ENCODE results near the gene NRG2. TPM values are rescaled to one million over a fixed set of nuclear protein-coding genes. Genes with fewer than 3 reads are reported as not detected.

NRG2 gene
- total RNA-seq, 1 experiment from 2014 or later, result 0.59 TPM

DNA sequence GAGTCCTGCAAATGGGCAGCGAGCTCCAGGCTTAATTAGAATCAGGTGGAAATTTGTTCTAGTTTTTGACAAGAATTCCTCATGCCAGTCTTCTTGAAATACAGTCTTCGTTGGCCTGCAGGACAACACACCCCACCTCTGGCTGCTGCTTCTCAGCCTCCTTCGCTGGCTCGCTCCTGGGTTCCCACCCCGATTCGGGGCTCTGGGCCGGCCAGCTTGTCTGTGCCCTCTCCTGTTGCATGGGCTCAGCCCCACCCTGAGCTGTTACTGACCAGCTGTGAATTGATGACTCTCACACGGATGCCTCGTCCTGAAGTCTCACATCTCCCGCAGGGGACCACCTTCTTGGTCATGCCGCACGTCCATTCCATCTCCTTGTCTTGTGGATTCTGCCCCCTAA, 226.5 kb downstream of the NRG2 start:
- Histone ChIP-seq H3K36me3 (ENCODE audit: control insufficient read depth, insufficient read depth, low read length) (no peaks in the 10 kb centered on the region), H3K4me1 (no peaks in the 10 kb centered on the region), H3K27me3 (replicated peaks; ENCODE audit: control insufficient read depth, insufficient read depth, low read length) (no peaks in the 10 kb centered on the region; the same call in none of the 2 replicates), H3K4me3 (ENCODE audit: low read depth, low read length) (no peak overlapping the region), H3K9me3 (peaks cover 11% of the 10 kb centered on the region; the same call in 1 of the 2 replicates)
- H3K4me1 Mint-ChIP-seq (ENCODE audit: low read depth, unreplicated experiment), result no peaks in the 10 kb centered on the region
- intact Hi-C loops (cut with micrococcal nuclease; ENCODE audit: unreplicated experiment), result no loop called here
- ChIA-PET CTCF (no interaction called here), POLR2A (no interaction called here)
- BruUV-seq (replicated peaks), result no TSS peak
- TF ChIP-seq, protein P1, sequence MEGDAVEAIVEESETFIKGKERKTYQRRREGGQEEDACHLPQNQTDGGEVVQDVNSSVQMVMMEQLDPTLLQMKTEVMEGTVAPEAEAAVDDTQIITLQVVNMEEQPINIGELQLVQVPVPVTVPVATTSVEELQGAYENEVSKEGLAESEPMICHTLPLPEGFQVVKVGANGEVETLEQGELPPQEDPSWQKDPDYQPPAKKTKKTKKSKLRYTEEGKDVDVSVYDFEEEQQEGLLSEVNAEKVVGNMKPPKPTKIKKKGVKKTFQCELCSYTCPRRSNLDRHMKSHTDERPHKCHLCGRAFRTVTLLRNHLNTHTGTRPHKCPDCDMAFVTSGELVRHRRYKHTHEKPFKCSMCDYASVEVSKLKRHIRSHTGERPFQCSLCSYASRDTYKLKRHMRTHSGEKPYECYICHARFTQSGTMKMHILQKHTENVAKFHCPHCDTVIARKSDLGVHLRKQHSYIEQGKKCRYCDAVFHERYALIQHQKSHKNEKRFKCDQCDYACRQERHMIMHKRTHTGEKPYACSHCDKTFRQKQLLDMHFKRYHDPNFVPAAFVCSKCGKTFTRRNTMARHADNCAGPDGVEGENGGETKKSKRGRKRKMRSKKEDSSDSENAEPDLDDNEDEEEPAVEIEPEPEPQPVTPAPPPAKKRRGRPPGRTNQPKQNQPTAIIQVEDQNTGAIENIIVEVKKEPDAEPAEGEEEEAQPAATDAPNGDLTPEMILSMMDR (IDR thresholded peaks at IDR 0.05; ENCODE audit: insufficient read depth in 1 of 2, low read depth in 1 of 2, low read length in 1 of 2, severe bottlenecking in 1 of 2, unreplicated experiment in 1 of 2), result no peak
- H3K9me3 Mint-ChIP-seq (ENCODE audit: unreplicated experiment), result peaks cover 20% of the 10 kb centered on the region
- peaks cover 25% of the 10 kb centered on the region for H3K27me3 Mint-ChIP-seq (ENCODE audit: insufficient read depth, unreplicated experiment)
- H3K36me3 Mint-ChIP-seq (ENCODE audit: insufficient read depth, unreplicated experiment), result no peaks in the 10 kb centered on the region
- H3K27ac Mint-ChIP-seq (ENCODE audit: unreplicated experiment), result no peak overlapping the region
- H3K4me3 Mint-ChIP-seq (ENCODE audit: unreplicated experiment), result no peak overlapping the region
- no peak for DNase-seq

DNA sequence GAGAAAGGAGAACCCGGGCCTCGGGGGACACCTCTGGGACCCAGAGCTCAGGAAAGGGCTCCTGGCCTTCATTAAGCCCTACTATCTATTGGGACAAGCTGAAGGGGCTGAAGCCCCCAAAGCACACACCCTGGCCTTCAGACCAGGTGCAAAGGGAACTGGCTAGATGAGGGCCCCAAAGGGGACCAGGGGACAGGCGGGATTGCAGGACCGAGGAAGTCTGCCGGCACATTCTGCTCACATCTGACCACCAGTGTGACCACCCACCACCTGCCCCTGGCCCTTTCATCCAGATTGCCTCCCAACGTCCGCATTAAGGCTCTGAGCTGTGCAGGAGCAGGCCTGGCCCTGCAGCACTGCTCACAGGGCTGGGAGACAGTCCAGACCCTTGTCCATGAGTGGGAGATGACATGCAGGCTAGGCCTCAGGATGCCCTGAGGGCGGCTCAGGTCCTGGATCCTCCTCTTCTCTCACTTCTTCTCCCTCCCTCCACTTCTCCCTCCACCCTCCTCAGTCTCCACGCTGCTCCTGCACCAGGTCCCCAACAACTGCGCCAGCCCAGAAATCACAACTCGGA, 228.3 kb downstream of the NRG2 start:
- CTCF ChIA-PET, result interaction anchor here (1.6 kb wide), 1 partner anchor 39 kb away, joined by 4 read pairs; no protein-coding TSS in a partner anchor

DNA sequence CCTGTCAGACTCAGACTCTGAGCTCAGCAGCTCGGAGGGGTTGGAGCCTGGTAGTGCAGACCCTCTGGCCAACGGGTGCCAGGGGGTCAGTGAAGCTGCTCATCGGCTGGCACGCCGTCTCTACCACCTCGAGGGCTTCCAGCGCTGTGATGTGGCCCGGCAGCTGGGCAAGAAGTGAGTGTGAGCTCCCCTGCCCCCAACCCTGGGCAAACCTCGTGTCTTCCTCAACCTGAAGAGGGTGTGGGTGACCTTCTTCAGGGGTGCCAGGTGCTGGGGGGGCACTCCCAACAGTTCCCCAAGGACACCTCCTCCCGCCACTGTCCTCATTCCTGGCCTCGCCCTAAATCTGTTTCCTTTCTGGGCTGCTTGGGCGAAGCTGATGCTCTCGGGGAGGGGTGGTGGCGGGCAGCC, 228.9 kb downstream of the NRG2 start:
- peaks cover 11% of the 10 kb centered on the region; the same call in 1 of the 2 replicates for H3K9me3 ChIP-seq

More for the DNA sequence above, 228.3 kb downstream of the NRG2 start:
- Histone ChIP-seq H3K36me3 (ENCODE audit: control insufficient read depth, insufficient read depth, low read length) (no peaks in the 10 kb centered on the region), H3K4me3 (ENCODE audit: low read depth, low read length) (no peak overlapping the region), H3K27me3 (replicated peaks; ENCODE audit: control insufficient read depth, insufficient read depth, low read length) (no peaks in the 10 kb centered on the region; the same call in none of the 2 replicates), H3K4me1 (no peaks in the 10 kb centered on the region), H3K9me3 (peaks cover 11% of the 10 kb centered on the region; the same call in 1 of the 2 replicates)
- POLR2A ChIA-PET, result no interaction called here
- H3K4me1 Mint-ChIP-seq (ENCODE audit: low read depth, unreplicated experiment), result no peaks in the 10 kb centered on the region
- no peak overlapping the region for H3K27ac Mint-ChIP-seq (ENCODE audit: unreplicated experiment)
- no TSS peak for BruUV-seq (replicated peaks)
- intact Hi-C loops (cut with micrococcal nuclease; ENCODE audit: unreplicated experiment), result no loop called here
- H3K9me3 Mint-ChIP-seq (ENCODE audit: unreplicated experiment), result peaks cover 15% of the 10 kb centered on the region
- no peak for DNase-seq
- H3K36me3 Mint-ChIP-seq (ENCODE audit: insufficient read depth, unreplicated experiment), result no peaks in the 10 kb centered on the region
- H3K27me3 Mint-ChIP-seq (ENCODE audit: insufficient read depth, unreplicated experiment), result peaks cover 22% of the 10 kb centered on the region
- TF ChIP-seq, protein P1 (IDR thresholded peaks at IDR 0.05; ENCODE audit: insufficient read depth in 1 of 2, low read depth in 1 of 2, low read length in 1 of 2, severe bottlenecking in 1 of 2, unreplicated experiment in 1 of 2), result no peak
- no peak overlapping the region for H3K4me3 Mint-ChIP-seq (ENCODE audit: unreplicated experiment)

More for the DNA sequence above, 228.9 kb downstream of the NRG2 start:
- H3K27me3 ChIP-seq (replicated peaks; ENCODE audit: control insufficient read depth, insufficient read depth, low read length), result no peaks in the 10 kb centered on the region; the same call in none of the 2 replicates
- no peak for DNase-seq
- Mint-ChIP-seq H3K4me1 (ENCODE audit: low read depth, unreplicated experiment) (no peaks in the 10 kb centered on the region), H3K27ac (ENCODE audit: unreplicated experiment) (no peak overlapping the region), H3K4me3 (ENCODE audit: unreplicated experiment) (no peak overlapping the region), H3K36me3 (ENCODE audit: insufficient read depth, unreplicated experiment) (no peaks in the 10 kb centered on the region), H3K9me3 (ENCODE audit: unreplicated experiment) (peaks cover 9% of the 10 kb centered on the region), H3K27me3 (ENCODE audit: insufficient read depth, unreplicated experiment) (peaks cover 17% of the 10 kb centered on the region)
- H3K36me3 ChIP-seq (ENCODE audit: control insufficient read depth, insufficient read depth, low read length), result no peaks in the 10 kb centered on the region
- H3K4me3 ChIP-seq (ENCODE audit: low read depth, low read length), result no peak overlapping the region
- no TSS peak for BruUV-seq (replicated peaks)
- ChIA-PET CTCF (interaction anchor here (1.6 kb wide), 1 partner anchor 38 kb away, joined by 4 read pairs; no protein-coding TSS in a partner anchor), POLR2A (no interaction called here)
- intact Hi-C loops (cut with micrococcal nuclease; ENCODE audit: unreplicated experiment), result no loop called here
- H3K4me1 ChIP-seq, result no peaks in the 10 kb centered on the region
- TF ChIP-seq, protein P1 (IDR thresholded peaks at IDR 0.05; ENCODE audit: insufficient read depth in 1 of 2, low read depth in 1 of 2, low read length in 1 of 2, severe bottlenecking in 1 of 2, unreplicated experiment in 1 of 2), result no peak

Data from Caco-2 (cell line).